ENCODE results near the gene EEPD1.
"Not testable (repeated sequence)": the region's sequence is repeated elsewhere in the genome, so short reads cannot be mapped to it uniquely, and the experiment has no call there.

EEPD1 gene

DNA sequence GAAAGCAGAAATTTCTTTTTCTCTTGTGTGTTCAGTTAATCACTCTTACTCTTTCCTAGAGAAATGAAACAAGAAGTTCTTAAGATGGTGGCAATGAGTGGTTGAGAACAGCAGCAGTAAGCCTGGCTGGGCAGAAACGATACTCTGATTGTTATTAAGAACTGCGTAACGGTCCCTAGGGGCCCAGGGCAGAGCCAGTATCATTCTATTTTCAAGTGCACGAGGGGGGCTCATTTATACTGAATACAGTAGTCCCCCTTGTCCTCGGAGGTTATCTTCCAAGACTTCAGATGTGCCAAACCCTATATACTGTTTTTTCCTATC, 64.9 kb downstream of the EEPD1 start:
- no peak for DNase-seq

DNA sequence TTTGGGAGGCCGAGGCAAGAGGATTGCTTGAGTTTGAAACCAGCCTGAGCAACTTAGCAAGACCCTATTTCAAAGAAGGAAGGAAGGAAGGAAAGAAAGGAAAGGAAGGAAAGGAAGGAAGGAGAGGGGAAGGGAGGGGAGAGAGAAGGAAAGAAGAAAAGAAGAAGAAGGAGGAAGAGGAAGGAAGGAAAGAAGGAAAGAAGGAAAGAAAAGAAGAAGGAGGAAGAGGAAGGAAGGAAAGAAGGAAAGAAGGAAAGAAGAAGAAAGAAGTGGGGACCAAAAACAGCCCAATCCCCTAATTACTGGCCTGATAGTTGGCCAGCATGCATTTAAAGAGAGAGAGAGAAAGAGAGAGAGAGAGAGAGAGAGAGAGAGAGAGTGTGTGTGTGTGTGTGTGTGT, 66.4 kb downstream of the EEPD1 start:
- no peak for DNase-seq

DNA sequence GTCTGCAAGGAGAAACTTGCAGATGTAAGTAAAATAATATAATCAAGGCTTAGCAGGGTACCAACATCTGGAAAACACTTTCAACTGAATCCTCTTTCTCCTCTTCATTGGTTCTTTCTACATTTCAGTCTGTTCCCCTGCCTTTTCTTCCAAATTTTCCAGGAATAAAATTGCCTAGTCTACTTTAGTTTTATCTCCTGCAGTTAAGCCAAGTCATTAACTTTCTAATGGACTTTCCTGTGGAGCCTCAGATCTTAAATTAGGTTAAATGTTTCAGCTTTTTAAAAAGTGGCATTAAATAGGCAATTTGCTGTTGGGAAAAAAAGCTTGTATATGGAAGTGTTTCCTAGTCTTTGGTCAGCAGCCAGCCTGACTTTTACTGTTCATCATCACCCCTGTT, 70.8 kb downstream of the EEPD1 start:
- DNase-seq: no peak

DNA sequence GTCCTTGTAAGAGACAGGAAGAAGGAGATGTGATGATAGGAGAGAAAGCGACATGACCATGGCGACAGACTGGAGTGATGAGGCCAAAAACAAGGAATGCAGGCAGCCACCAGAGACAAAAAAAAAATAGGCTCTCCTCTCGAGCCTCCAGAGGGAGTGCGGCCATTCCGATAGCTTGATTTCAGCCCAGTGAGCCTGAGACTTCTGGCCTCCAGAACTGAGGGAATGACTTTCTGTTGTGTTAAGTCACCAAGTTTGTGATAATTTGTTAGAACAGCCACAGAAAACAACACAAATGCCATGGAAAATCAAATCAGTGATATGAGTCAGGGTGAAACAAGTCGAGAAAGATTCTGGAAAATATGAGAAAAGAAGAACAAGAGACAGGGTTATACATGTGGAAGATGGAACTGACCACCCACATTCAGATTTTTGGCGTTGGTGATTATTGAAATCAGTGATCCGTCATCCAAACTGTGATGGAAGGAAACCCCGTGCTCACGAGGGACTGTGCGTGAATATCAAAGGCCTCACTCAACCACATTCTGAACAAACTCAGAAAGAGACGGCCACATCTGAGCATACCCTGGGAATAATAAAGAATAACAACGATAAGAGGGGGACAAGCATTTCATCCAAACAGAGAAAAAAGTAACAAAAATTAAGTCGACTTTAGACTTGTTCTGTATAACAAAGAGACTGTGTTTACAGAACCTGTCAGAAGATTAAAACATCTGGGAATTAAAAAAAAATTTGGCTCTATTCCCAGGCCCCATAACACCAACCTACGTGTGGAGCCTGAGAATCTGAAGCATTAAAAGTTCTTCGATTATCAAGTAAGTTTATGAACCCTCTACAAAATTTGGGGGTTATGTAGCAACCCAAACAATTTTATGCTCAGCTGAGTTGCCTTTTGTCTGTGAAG, 72.1 kb downstream of the EEPD1 start:
- DNase-seq: no peak

DNA sequence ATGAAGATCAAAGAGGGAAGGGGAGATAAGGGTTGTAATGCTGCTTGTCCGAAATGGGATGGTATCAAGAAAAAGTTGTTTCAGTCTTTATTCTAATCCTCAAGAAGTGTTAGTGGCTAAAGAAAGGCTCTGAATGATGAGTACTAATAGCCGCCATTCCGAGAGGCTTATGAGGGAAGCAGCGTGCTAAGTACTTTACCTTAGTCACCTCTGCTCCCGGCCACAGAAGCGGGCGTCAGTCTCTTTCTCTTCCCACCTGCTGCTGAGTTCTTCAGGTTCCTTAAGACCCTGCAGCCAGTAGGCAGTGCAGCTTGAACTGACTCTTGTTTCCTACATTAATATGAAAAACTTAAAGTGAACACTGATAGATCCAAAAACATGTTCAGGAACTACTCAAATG, 73.1 kb downstream of the EEPD1 start:
- DNase-seq: no peak

DNA sequence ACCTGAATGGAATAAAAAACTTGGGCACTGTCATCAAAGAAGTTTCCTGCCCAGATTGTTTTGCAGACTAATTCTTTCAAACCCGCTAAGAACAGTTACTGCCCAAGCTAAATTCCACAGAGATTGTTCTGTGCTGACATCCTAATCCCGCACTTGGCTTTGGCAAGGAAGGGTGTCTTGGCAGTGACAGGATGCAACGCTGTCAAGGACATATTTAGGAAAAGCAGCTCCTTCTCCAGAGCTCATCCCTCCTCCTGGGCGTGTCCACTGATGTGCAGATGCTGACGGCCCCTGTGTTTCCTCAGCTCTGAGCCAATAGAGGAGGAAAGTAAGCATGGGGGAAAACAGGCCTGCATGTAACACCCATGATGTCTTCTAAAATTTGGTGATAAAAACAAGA, 74.2 kb downstream of the EEPD1 start:
- no peak for DNase-seq

DNA sequence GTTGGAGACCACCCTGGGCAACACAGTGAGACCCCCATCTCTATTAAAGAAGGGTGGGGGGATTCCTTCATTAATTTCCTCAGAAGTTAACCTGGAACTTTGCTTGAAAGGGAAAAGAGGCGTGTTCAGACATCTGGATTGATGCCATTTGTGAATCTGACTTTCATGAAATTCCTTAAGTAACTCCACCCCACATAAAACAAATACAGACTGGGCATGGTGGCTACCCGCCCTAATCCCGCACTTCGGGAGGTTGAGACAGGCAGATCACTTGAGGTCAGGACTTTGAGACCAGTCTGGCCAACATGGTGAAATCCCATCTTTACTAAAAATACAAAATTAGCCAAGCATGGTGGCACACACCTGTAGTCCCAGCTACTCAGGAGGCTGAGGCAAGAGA, 75.0 kb downstream of the EEPD1 start:
- DNase-seq: no peak

DNA sequence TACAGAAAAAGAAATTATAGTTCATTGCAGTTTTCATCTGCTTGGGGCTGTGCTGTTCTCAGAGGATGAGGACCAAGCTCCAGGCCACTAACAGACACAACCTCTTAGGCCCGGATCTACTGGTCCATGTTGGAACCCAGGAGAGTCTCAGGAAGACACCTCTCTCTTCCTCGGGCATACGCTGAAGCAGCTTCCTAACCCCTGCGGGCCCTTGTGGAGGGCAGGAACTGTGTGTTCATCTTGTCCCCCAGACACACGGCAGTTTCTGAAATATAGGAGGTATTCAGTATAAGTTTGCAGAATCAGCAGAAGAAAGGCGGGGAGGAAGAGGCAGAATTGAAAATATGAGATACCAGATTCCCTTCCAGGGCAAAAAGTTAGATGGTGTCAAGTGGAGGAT, 78.4 kb downstream of the EEPD1 start:
- DNase-seq: no peak

DNA sequence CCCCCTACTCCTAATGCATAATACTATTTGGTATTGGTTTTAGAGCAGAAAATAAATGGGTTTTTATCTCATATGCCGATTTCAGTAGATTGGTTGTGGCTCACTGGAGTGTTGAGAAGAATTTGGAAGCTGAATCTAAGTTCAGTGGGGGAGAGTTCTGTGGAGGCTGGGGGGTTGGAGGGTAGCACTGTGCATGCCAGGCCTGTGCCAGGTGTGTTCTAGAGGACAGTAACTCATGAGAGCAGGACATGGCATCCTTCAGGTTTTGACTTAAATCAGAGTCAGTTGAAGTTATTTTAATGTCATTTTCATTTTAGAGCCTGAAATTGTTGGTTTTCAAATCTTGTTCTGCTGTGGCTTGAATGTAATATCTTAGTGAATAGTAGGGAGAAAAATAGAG, 79.5 kb downstream of the EEPD1 start:
- no peak for DNase-seq

DNA sequence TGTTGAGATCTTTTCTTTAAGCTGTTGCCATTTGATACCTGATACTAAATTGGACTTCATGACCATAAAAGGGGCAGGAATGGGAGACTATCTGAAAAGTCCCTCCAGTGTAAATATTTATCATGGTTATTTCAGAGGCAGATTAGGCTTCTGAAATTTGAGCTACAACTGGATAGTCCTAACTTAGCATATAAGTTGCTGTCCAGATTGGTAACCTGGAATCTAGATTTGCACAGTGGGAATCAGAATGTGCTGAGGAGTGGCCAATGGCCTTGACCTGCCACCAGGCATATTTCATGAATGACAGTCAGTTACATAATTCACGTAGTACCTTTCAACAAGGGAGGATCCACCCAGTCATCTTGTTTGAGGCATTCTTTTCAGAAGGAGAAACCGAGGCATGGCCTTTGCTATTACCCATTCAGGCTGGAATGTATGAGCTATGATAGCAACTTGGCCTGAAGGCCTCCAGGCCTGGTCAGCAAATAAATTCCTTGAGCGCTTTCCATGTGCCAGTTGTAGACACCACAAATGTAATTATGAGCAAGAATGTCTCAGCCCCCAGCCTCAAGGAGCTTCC, 80.0 kb downstream of the EEPD1 start:
- DNase-seq: no peak

DNA sequence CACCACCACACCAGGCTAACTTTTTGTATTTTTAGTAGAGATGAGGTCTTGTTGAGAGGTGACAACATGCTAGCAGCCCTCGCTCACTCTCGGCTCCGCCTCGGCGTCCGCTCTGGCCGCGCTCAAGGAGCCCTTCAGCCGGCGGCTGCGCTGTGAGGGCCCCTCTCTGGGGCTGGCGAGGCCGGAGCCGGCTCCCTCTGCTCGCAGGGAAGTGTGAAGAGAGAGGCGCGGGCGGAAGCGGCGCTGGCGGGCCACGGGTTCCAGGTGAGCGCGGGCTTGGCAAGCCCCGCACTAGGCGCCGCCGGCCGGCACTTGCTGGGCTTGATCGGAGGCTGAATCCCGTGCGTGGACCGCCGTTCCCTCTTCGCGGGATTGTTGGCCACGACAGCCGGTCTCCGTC, 83.0 kb downstream of the EEPD1 start:
- DNase-seq: no peak

DNA sequence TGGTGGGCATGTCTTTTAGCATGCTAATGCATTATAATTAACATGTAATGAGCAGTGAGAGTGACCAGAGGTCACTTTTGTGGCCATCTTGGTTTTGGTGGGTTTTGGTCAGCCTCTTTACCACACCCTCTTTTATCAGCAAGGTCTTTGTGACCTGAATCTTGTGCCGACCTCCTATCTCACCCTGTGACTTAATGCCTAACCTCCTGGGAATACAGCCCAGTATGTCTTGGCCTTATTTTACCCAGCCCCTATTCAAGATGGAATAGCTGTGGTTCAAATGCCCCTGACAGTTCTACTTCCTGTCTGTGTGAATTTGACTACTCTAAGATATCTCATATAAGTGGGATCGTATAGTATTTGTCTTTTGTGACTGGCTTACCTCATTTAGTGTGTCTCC, 85.1 kb downstream of the EEPD1 start:
- DNase-seq: no peak

DNA sequence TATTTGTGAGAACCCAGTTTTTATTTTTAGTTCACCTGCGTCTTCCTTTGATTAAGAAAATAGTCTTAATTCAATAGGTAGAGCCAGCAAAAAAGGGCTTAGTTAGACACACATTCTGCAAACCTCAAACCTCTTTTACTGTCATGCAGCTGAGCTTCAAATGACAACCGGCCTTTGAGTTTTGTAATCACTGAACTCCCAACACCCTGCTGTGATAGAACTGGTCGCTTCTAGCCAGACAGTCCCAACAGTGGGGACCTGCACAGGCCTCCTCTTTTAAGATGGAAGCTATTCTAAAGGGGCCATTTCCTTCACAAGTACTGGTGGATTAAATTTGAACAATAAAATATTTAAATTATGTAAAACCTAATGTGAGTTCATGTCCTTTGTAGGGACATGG, 90.3 kb downstream of the EEPD1 start:
- not testable (repeated sequence) for DNase-seq

DNA sequence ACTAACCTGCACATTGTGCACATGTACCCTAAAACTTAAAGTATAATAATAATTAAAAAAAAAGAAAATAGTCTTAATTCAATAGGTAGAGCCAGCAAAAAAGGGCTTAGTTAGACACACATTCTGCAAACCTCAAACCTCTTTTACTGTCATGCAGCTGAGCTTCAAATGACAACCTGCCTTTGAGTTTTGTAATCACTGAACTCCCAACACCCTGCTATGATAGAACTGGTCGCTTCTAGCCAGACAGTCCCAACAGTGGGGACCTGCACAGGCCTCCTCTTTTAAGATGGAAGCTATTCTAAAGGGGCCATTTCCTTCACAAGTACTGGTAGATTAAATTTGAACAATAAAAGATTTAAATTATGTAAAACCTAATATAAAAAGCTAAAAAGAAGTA, 90.9 kb downstream of the EEPD1 start:
- not testable (repeated sequence) for DNase-seq

DNA sequence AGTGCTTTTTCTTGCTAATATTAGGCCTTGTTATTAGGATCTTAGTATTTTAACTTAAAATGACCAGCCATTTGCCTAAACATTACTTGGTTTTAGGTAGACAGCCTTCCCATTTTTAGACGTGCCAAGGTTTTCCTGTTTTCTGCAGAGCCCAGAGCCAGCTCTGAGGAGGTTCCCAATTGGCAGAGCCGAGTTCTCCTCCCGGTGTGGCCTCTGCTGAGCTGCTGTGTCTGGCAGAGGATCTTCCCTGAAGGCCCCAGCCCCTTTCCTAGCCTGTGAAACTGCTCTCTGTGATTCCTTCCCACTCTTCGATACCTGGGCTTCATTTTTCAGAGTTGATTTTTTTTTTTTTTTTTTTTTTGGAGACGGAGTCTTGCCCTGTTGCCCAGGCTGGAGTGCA, 91.4 kb downstream of the EEPD1 start:
- no peak for DNase-seq

DNA sequence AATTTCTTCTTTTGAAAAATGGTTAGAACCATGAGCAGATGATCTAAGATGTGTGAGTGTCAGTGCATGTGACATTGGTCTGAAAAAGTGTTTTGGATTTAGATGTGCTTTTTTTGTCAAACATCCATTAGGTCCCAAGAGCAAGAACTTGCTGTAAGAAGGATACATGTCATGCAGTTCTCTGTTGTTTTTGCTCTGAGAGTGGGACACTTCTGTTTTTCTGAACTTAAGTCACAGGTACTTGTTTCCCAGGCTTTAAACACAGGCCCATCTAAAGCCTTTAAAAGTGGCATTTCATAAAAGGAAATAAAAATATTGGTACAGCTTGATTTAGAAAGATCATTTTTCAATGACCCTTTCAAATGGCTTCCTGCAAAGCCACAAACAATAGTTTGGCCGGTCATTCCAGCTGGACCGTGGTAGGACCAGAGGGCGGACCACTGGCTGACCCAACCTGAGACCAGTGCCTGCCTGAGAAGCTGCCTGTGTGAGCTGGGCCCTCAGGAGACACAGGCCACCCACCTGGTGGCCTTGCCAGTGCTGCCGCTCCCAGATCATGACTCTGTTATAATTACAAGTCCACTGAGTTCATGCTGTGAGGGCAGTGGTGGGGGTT, 92.7 kb downstream of the EEPD1 start:
- no peak for DNase-seq

DNA sequence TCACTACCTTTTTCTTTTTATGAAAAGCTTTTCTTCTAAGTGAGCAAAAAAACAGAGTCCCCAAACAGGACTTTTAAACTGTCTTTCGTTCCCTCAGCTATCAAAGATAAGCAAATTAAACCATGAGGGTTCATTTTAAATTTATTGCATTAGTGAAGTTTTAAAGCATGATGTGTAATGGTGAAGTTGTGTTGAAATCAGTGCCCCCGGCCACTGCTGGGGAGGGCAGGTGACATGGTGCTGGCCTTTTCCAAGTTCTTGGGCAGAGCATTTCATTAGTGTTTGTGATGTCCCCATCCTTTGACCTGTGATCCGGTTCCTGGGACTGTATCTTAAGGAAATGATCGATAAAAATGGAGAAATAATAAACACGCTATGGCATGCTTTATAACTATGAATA, 96.0 kb downstream of the EEPD1 start:
- no peak for DNase-seq

DNA sequence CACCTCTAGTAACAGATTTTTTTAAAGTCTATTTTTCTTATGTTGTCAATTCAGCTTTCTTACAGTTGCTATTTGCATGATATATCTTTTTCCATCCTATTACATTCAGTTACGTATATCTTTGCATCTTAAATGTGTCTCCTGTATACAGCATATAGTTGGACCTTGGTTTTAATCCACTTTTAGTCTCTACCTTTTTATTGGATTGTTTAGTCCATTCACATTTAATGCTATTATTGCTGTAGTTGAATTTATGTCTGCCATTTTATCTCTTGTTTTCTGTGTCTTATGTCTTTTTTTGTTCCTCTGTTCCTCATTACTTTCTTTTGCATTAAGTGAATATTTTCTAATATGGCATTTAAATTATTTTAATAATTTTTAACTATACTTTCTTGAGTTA, 100.6 kb downstream of the EEPD1 start:
- no peak for DNase-seq

DNA sequence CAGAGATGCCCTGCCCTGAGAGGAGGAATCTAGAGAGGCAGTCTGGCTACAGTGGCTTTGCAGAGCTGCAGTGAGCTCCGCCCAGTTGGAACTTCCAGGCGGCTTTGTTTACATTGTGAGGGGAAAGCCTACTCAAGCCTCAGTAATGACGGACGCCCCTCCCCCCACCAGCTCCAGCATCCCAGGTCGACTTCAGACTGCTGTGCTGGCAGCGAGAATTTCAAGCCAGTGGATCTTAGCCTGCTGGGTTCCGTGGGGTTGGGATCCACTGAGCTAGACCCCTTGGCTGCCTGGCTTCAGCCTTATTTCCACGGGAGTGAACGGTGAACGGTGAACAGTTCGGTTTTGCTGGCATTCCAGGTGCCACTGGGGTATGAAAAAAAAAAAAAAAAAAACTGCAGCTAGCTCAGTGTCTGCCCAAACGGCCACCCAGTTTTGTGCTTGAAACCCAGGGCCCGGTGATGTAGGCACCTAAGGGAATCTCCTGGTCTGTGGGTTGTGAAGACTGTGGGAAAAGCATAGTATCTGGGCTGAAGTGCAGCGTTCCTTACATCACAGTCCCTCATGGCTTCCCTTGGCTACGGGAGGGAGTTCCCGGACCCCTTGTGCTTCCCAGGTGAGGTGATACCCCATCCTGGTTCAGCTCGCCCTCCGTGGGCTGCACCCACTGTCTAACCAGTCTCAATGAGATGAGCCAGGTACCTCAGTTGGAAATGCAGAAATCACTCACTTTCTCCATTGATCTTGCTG, 105.6 kb downstream of the EEPD1 start:
- DNase-seq: not testable (repeated sequence)

DNA sequence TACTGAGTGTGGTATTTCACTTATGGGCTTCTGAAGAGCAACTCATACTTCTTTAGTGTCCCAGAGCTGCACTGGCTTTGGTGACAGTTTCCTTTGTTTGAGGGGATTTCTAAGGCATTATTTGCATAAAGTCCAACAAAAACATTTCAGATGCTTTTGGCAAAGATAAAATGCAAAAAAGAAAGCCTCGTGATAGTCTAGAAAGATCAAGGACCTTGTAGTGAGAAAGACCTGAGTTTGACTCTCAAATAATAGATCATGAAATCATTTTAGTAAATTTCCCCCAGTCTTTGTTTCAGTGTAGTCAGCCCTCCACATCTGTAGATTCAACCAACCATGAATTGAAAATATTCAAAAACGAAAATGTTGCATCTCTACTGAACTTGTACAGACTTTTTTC, 107.4 kb downstream of the EEPD1 start:
- DNase-seq: no peak

DNA sequence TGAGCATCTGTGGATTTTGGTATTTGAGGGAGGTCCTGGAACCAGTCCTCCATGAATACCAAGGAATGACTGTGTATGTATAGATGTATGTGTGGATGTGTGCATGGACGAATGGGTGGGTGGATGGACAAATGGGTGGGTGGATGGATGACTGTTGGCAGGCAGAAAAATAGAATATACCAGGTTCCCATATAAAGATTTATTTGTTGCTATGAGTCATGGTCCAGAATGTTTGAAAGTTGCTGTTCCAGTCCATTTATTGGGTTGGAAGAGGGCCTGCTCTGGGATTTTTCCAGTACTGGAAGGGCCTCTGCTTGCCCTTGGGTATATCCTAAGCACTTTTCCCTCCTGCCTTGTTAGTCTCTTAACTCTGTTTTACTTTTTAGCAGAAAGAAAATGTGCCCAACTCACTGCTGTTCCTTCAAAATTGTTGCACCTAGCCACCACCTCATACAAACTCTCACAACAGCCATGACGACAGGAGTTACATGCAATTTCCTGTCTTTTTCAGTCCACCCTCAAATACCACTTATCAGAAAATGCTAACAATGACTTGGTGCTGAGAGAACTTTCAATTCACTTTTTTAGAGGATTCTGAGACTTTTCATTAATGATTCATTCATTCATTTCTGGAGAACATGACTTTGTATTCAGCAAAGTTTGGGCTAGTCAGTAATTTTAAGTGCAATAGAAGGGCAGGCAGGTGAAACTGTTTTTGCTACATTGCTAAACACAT, 108.1 kb downstream of the EEPD1 start:
- DNase-seq: no peak

DNA sequence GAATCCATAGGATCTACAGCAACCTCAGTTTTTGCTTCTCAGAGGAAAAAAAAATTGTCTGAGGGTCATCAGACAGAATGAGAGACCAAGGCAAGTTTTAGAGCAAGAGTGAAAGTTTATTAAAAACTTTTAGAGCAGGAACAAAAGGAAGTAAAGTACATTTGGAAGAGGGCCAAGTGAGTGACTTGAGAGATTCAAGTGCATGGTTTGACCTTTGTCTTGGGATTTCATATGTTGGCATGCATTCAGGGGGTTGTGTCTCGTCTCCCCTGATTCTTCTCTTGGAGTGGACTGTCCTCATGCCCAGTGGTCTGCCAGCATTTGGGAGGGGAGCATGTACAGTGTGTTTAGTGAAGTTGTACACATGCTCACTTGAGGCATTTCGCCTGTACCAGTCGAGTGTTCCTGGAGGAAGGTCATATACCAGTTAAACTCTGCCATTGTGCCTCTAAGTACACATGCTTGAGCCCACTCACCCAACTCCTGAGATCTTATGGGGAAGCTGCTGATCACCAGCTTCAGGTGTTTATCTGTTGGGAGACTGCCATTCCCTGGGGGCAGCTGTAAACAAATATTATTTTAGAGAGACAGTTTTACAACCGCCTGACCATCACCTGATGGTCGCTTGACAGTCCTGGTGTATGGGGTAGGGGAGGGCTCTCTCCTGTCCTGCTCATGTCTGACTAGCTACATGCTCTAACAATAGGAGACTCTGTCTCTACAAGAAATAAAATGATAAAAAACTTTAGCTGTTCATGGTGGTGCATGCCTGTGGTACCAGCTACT, 109.4 kb downstream of the EEPD1 start:
- no peak for DNase-seq
